HepG2 (cell line): ENCODE measurements around the gene ILKAP. TPM values are rescaled to one million over a fixed set of nuclear protein-coding genes. Genes with fewer than 3 reads are reported as not detected.
A peak's percentile ranks its signal among the peaks of the same experiment; 100 is the strongest.

ENCODE experiments used
- ATAD3A ChIP-seq: sonication (generic); formaldehyde crosslinking; IDR thresholded peaks from 2 replicates; pipeline ENCODE4 v1.4.0; 2020; ENCODE audit warnings: missing genetic modification reagents
- FOSL1 ChIP-seq: sonication (generic); formaldehyde crosslinking; IDR thresholded peaks from 2 replicates; pipeline ENCODE4 v1.9.0; 2021; ENCODE audit warnings: missing genetic modification reagents, borderline replicate concordance
- FOXK1 ChIP-seq: sonication (generic); formaldehyde crosslinking; IDR thresholded peaks from 2 replicates; pipeline ENCODE4 v1.4.0; 2020; ENCODE audit warnings: low read depth, missing genetic modification reagents, borderline replicate concordance
- RXRA ChIP-seq: sonication (generic); formaldehyde crosslinking; IDR thresholded peaks from 2 replicates; pipeline ENCODE4 v1.5.1; 2020; ENCODE audit warnings: missing genetic modification reagents
- SCMH1 ChIP-seq: sonication (generic); formaldehyde crosslinking; IDR thresholded peaks from 2 replicates; pipeline ENCODE4 v1.9.0; 2021; ENCODE audit warnings: missing genetic modification reagents, mild to moderate bottlenecking, borderline replicate concordance
- SIN3B ChIP-seq: fragments of 150-350 bp; IDR thresholded peaks from 2 replicates; pipeline ENCODE4 v1.6.1; 2014; ENCODE audit warnings: low read length
- SNAPC2 ChIP-seq: sonication (generic); formaldehyde crosslinking; IDR thresholded peaks from 2 replicates; pipeline ENCODE4 v1.8.1; 2022; ENCODE audit warnings: mild to moderate bottlenecking, missing genetic modification reagents
- ZBTB1 ChIP-seq: sonication (generic); formaldehyde crosslinking; IDR thresholded peaks from 2 replicates; pipeline ENCODE4 v1.4.0; 2020; ENCODE audit warnings: missing genetic modification reagents, borderline replicate concordance
- ZFP90 ChIP-seq: sonication (generic); formaldehyde crosslinking; IDR thresholded peaks from 2 replicates; pipeline ENCODE4 v1.8.0; 2022; ENCODE audit warnings: missing genetic modification reagents, mild to moderate bottlenecking, inconsistent platforms, borderline replicate concordance
- ZNF430 ChIP-seq: sonication (generic); formaldehyde crosslinking; IDR thresholded peaks from 2 replicates; pipeline ENCODE4 v1.9.0; 2021; ENCODE audit warnings: mild to moderate bottlenecking, missing genetic modification reagents
- ZNF432 ChIP-seq: sonication (generic); formaldehyde crosslinking; IDR thresholded peaks from 2 replicates; pipeline ENCODE4 v1.5.0; 2020; ENCODE audit warnings: missing genetic modification reagents, mild to moderate bottlenecking, borderline replicate concordance
- ZNF549 ChIP-seq: sonication (generic); formaldehyde crosslinking; IDR thresholded peaks from 2 replicates; pipeline ENCODE4 v1.5.0; 2020; ENCODE audit warnings: missing genetic modification reagents
- ZNF572 ChIP-seq: sonication (generic); formaldehyde crosslinking; IDR thresholded peaks from 2 replicates; pipeline ENCODE4 v1.5.1; 2020; ENCODE audit warnings: mild to moderate bottlenecking, missing genetic modification reagents
- ZNF850 ChIP-seq: sonication (generic); formaldehyde crosslinking; conservative IDR thresholded peaks from 2 replicates; pipeline ENCODE4 v1.9.0; 2021; ENCODE audit warnings: mild to moderate bottlenecking, missing genetic modification reagents
- ZSCAN12 ChIP-seq: sonication (generic); formaldehyde crosslinking; IDR thresholded peaks from 2 replicates; pipeline ENCODE4 v1.9.0; 2021; ENCODE audit warnings: mild to moderate bottlenecking, missing genetic modification reagents
- polyA plus RNA-seq, 8 experiments: library from polyadenylated mRNA; depleted of rRNA in 3 of 8; stranded (reverse) in 7 of 8; unstranded in 1 of 8; fragments of >200 nt; fragmentation: Illumina TruSeq in 4 of 8; extraction: Trizol in 4 of 8; gene quantifications; 2 replicates each; pipeline versions ENCODE4 v1.2.1 to v1.2.3, GENCODE V29; 2011 to 2016; ENCODE audit warnings: low read depth in 4 of 8, missing spikeins in 1 of 8, mixed read lengths in 1 of 8; ENCODE audit not compliant: insufficient read depth in 1 of 8
- total RNA-seq, 5 experiments: library from RNA; depleted of rRNA; stranded (reverse); fragments of >200 nt; fragmentation: Illumina TruSeq; extraction: Trizol; gene quantifications; 2 replicates each; pipeline ENCODE4 v1.2.3, GENCODE V29; 2016; ENCODE audit warnings: low read depth in 1 of 5
- TF ChIP-seq, protein P1 (sequence below): sonication (generic); formaldehyde crosslinking; IDR thresholded peaks from 2 replicates; pipeline ENCODE4 v1.5.0; 2020; ENCODE audit warnings: mild to moderate bottlenecking, low read depth, missing genetic modification reagents, borderline replicate concordance
- TF ChIP-seq, protein P2 (sequence below): sonication (generic); formaldehyde crosslinking; IDR thresholded peaks from 2 replicates; pipeline ENCODE4 v1.8.1; 2023; ENCODE audit warnings: mild to moderate bottlenecking, missing genetic modification reagents
- TF ChIP-seq, protein P3 (sequence below): sonication (generic); formaldehyde crosslinking; IDR thresholded peaks from 2 replicates; pipeline ENCODE4 v1.4.0; 2020; ENCODE audit warnings: missing genetic modification reagents, mild to moderate bottlenecking, borderline replicate concordance
- TF ChIP-seq, protein P4 (sequence below): sonication (generic); formaldehyde crosslinking; conservative IDR thresholded peaks from 2 replicates; pipeline ENCODE4 v1.8.1; 2023; ENCODE audit warnings: missing genetic modification reagents
- TF ChIP-seq, protein P5 (sequence below): fragments of 450-650 bp; IDR thresholded peaks from 2 replicates; pipeline ENCODE4 v1.6.1; 2017

The ILKAP gene
- total and polyA plus RNA-seq, 2 of the 13 experiments (the other 11 are each of a cell fraction or from before 2014, with no cell fraction given): 29.6 to 33.1 TPM

DNA sequence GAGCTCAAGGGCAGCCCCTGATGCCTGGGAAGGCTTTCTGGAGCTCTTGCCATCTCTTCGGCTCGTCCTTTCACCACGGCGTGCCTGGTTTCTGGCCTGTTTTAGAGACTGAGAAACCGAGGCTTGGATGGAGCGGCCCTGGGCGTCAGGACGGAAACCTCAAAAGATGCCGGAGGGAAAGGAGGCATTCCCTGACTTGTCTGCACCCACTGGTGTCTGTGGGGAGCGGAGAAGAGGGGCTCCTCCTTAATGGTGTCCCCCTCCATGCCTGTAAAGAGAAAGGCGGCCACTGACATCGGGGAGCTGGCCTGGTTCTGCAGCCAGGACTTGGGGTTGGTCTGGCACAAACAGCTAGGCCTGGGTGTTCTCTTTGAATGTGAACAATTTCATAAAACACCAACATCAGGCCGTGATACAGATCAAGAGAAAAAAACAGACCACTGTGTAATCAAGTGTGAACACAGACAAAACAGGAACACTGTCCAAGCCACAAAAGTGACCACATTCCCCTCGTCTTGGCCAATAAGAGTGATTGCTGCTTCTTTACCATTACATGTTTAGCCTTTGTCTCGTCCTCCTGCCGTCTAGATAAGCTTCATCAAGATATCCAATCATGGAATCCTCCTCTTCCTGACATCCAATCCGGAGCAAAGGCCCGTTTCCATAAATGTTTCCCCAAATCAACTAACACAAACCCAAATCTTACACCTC, 633 bp upstream of the ILKAP start (continued):
- TF ChIP-seq FOXK1 (CRISPR knock-in tag) (no peak), ATAD3A (CRISPR knock-in tag) (no peak), ZNF432 (CRISPR knock-in tag) (no peak), FOSL1 (CRISPR knock-in tag) (no peak), SIN3B (no peak), SCMH1 (CRISPR knock-in tag) (no peak), ZNF850 (CRISPR knock-in tag) (0 out of 2 replicates have a peak, but pooled peaks have one; percentile 17), ZBTB1 (CRISPR knock-in tag) (no peak), SNAPC2 (CRISPR knock-in tag) (peak; percentile 11; the same call in 1 of the 2 replicates), ZNF549 (CRISPR knock-in tag) (no peak), ZNF430 (CRISPR knock-in tag) (no peak), RXRA (CRISPR knock-in tag) (no peak; the same call in 1 of the 2 replicates), ZNF572 (CRISPR knock-in tag) (peak; percentile 92; the same call in 1 of the 2 replicates), ZSCAN12 (CRISPR knock-in tag) (no peak), ZFP90 (CRISPR knock-in tag) (no peak)
- TF ChIP-seq, protein P1, sequence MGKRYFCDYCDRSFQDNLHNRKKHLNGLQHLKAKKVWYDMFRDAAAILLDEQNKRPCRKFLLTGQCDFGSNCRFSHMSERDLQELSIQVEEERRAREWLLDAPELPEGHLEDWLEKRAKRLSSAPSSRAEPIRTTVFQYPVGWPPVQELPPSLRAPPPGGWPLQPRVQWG (CRISPR knock-in tag): no peak
- TF ChIP-seq, protein P2, sequence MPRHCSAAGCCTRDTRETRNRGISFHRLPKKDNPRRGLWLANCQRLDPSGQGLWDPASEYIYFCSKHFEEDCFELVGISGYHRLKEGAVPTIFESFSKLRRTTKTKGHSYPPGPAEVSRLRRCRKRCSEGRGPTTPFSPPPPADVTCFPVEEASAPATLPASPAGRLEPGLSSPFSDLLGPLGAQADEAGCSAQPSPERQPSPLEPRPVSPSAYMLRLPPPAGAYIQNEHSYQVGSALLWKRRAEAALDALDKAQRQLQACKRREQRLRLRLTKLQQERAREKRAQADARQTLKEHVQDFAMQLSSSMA: no peak
- TF ChIP-seq, protein P3, sequence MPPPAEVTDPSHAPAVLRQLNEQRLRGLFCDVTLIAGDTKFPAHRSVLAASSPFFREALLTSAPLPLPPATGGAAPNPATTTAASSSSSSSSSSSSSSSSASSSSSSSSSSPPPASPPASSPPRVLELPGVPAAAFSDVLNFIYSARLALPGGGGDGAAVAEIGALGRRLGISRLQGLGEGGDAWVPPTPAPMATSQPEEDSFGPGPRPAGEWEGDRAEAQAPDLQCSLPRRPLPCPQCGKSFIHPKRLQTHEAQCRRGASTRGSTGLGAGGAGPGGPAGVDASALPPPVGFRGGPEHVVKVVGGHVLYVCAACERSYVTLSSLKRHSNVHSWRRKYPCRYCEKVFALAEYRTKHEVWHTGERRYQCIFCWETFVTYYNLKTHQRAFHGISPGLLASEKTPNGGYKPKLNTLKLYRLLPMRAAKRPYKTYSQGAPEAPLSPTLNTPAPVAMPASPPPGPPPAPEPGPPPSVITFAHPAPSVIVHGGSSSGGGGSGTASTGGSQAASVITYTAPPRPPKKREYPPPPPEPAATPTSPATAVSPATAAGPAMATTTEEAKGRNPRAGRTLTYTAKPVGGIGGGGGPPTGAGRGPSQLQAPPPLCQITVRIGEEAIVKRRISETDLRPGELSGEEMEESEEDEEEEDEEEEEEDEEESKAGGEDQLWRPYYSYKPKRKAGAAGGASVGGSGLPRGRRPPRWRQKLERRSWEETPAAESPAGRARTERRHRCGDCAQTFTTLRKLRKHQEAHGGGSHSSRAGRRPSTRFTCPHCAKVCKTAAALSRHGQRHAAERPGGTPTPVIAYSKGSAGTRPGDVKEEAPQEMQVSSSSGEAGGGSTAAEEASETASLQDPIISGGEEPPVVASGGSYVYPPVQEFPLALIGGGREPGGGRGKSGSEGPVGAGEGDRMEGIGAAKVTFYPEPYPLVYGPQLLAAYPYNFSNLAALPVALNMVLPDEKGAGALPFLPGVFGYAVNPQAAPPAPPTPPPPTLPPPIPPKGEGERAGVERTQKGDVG (CRISPR knock-in tag): peak; percentile 78; the same call in 1 of the 2 replicates
- TF ChIP-seq, protein P4, sequence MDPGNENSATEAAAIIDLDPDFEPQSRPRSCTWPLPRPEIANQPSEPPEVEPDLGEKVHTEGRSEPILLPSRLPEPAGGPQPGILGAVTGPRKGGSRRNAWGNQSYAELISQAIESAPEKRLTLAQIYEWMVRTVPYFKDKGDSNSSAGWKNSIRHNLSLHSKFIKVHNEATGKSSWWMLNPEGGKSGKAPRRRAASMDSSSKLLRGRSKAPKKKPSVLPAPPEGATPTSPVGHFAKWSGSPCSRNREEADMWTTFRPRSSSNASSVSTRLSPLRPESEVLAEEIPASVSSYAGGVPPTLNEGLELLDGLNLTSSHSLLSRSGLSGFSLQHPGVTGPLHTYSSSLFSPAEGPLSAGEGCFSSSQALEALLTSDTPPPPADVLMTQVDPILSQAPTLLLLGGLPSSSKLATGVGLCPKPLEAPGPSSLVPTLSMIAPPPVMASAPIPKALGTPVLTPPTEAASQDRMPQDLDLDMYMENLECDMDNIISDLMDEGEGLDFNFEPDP (CRISPR knock-in tag): no peak
- TF ChIP-seq, protein P5, sequence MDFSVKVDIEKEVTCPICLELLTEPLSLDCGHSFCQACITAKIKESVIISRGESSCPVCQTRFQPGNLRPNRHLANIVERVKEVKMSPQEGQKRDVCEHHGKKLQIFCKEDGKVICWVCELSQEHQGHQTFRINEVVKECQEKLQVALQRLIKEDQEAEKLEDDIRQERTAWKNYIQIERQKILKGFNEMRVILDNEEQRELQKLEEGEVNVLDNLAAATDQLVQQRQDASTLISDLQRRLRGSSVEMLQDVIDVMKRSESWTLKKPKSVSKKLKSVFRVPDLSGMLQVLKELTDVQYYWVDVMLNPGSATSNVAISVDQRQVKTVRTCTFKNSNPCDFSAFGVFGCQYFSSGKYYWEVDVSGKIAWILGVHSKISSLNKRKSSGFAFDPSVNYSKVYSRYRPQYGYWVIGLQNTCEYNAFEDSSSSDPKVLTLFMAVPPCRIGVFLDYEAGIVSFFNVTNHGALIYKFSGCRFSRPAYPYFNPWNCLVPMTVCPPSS: no peak
